PC-9 (cell line): ENCODE measurements around the gene SNX1. TPM values are rescaled to one million over a fixed set of nuclear protein-coding genes. Genes with fewer than 3 reads are reported as not detected.

ENCODE experiments used
- Bru-seq: library from RNA; stranded (reverse); fragments of 400-500 nt; gene quantifications from one replicate; lab custom pipeline; 2021; lab: Mats Ljungman, UMichigan
- BruChase-seq, 2 experiments: library from RNA; stranded (reverse); fragments of 400-500 nt; gene quantifications; one replicate each; lab custom pipeline; 2021; lab: Mats Ljungman, UMichigan
- BruUV-seq: library from RNA; stranded (reverse); fragments of 400-500 nt; replicated peaks from 2 replicates; lab custom pipeline; 2021; lab: Mats Ljungman, UMichigan
- CTCF ChIA-PET: fragments of 300-600 bp; sonication (Branson Sonifier 250); formaldehyde crosslinking; loops from one replicate; lab custom pipeline; 2022; ENCODE audit warnings: antibody characterized with exemption; lab: Charles Lee
- POLR2A ChIA-PET: fragments of 300-600 bp; sonication (Branson Sonifier 250); formaldehyde crosslinking; loops from one replicate; lab custom pipeline; 2022; ENCODE audit warnings: antibody characterized with exemption; ENCODE audit not compliant: unreplicated experiment; lab: Charles Lee
- DNase-seq, 2 experiments: peaks; one replicate each; pipeline versions ENCODE4 v3.0.0 to v3.0.0-alpha.2; 2015 to 2022; ENCODE audit warnings: mixed read lengths in 1 of 2
- H2AFZ ChIP-seq: fragments of 200-600 bp; sonication (generic); 2 replicates; pipeline ENCODE4 v1.8.1; 2017; ENCODE audit warnings: antibody characterized with exemption
- H3F3A ChIP-seq: fragments of 200-600 bp; sonication (generic); 2 replicates; pipeline ENCODE4 v1.8.1; 2017; ENCODE audit warnings: antibody characterized with exemption, mild to moderate bottlenecking, low read depth; ENCODE audit not compliant: insufficient read depth
- H3K27ac ChIP-seq: fragments of 200-600 bp; sonication (generic); 2 replicates; pipeline ENCODE4 v1.6.1; 2016; ENCODE audit warnings: mixed run types
- H3K27me3 ChIP-seq: fragments of 200-600 bp; sonication (generic); 2 replicates; pipeline ENCODE4 v1.6.1; 2016; ENCODE audit warnings: low read depth, mixed run types; ENCODE audit not compliant: insufficient read depth
- H3K36me3 ChIP-seq: fragments of 200-600 bp; sonication (generic); 2 replicates; pipeline ENCODE4 v1.6.1; 2016; ENCODE audit warnings: low read depth, mixed run types
- H3K4me1 ChIP-seq: fragments of 200-600 bp; sonication (generic); replicated peaks from 2 replicates; pipeline ENCODE4 v1.6.1; 2016; ENCODE audit warnings: mixed run types; ENCODE audit not compliant: insufficient read depth
- H3K4me2 ChIP-seq: fragments of 200-600 bp; sonication (generic); 2 replicates; pipeline ENCODE4 v1.6.1; 2017; ENCODE audit warnings: mixed run types
- H3K4me3 ChIP-seq: fragments of 200-600 bp; sonication (generic); 2 replicates; pipeline ENCODE4 v1.6.1; 2016; ENCODE audit warnings: mixed run types
- H3K79me2 ChIP-seq: fragments of 200-600 bp; sonication (generic); 2 replicates; pipeline ENCODE4 v1.6.1; 2017; ENCODE audit warnings: low read depth, mixed run types
- H3K9me2 ChIP-seq: fragments of 200-600 bp; sonication (generic); 2 replicates; pipeline ENCODE4 v1.8.1; 2017; ENCODE audit warnings: mild to moderate bottlenecking; ENCODE audit not compliant: insufficient read depth
- H3K9me3 ChIP-seq: fragments of 200-600 bp; sonication (generic); 2 replicates; pipeline ENCODE4 v1.8.1; 2016; ENCODE audit warnings: low read depth; ENCODE audit not compliant: insufficient read depth
- H4K20me1 ChIP-seq: fragments of 200-600 bp; sonication (generic); 2 replicates; pipeline ENCODE4 v1.8.1; 2017; ENCODE audit not compliant: insufficient read depth
- EZH2 ChIP-seq: fragments of 200-600 bp; sonication (generic); IDR thresholded peaks from 2 replicates; pipeline ENCODE4 v1.8.0; 2017; ENCODE audit warnings: antibody characterized with exemption, low read depth
- intact Hi-C: fragments of 100-400 bp; cut with micrococcal nuclease; formaldehyde crosslinking; loops from one replicate; pipeline ENCODE4 v1.10.0; 2022; ENCODE audit not compliant: unreplicated experiment
- long read RNA-seq: library from polyadenylated mRNA; stranded (forward); transcript quantifications from one replicate; pipeline ENCODE4 v2.0.0, GENCODE V29; 2022
- total RNA-seq: library from RNA; stranded (reverse); gene quantifications from 2 replicates; pipeline ENCODE4 v1.2.3, GENCODE V29; 2021
- TF ChIP-seq, protein P1 (sequence below): fragments of 200-600 bp; sonication (generic); conservative IDR thresholded peaks from 2 replicates; pipeline ENCODE4 v1.6.1; 2017; ENCODE audit warnings: mixed run types, antibody characterized with exemption, mild to moderate bottlenecking, moderate library complexity

Gene SNX1, protein sequence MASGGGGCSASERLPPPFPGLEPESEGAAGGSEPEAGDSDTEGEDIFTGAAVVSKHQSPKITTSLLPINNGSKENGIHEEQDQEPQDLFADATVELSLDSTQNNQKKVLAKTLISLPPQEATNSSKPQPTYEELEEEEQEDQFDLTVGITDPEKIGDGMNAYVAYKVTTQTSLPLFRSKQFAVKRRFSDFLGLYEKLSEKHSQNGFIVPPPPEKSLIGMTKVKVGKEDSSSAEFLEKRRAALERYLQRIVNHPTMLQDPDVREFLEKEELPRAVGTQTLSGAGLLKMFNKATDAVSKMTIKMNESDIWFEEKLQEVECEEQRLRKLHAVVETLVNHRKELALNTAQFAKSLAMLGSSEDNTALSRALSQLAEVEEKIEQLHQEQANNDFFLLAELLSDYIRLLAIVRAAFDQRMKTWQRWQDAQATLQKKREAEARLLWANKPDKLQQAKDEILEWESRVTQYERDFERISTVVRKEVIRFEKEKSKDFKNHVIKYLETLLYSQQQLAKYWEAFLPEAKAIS
- 114 and 137 TPM in 2 replicates for total RNA-seq
- percentile 82 among the genes with signal in this experiment for Bru-seq, nascent RNA
- BruChase-seq, experiment 1, labeled RNA remaining after a 2-hour chase: percentile 80 among the genes with signal in this experiment
- percentile 78 among the genes with signal in this experiment for BruChase-seq, experiment 2, labeled RNA remaining after a 6-hour chase
- long read RNA-seq, transcript SNX1-208 (15 exons, 1,971 nt): major isoform, 144 of 216 reads
- long read RNA-seq, transcript SNX1-213 (13 exons, 1,374 nt): minor isoform, 10 of 216 reads
- long read RNA-seq, partial matches to known transcripts: 34 of 216 reads
- long read RNA-seq, other reads (novel, unspliced or antisense): 26 of 216 reads

GRCh38 chr15:64095795-64096667 lies at the start of gene SNX1:
TSS of gene SNX1 (plus strand) at chr15:64095982. CDS start at chr15:64096014, 32 bp downstream.
- BruUV-seq: TSS peak; percentile 44
- Histone ChIP-seq H3K9me3 (no peaks in the 10 kb centered on the region), H3K79me2 (peaks cover 78% of the 10 kb centered on the region), H3K4me2 (peak within 1 kb of the TSS; percentile 84), H4K20me1 (peaks cover 14% of the 10 kb centered on the region), H3K27ac (no peak within 1 kb of the TSS), H3K4me1 (peaks cover 26% of the 10 kb centered on the region), H3K36me3 (no peaks in the 10 kb centered on the region), H3K9me2 (no peaks in the 10 kb centered on the region), H3K27me3 (no peaks in the 10 kb centered on the region), H3K4me3 (peak within 1 kb of the TSS; percentile 96), H3F3A (peaks cover 14% of the 10 kb centered on the region; the same call in 1 of the 2 replicates), H2AFZ (peak within 1 kb of the TSS; percentile 90)
- DNase-seq: peak; percentile 78 to 91
- ChIA-PET CTCF (interaction anchor here (0.6 kb wide), 1 partner anchor 28 kb away, joined by 3 read pairs; no protein-coding TSS in a partner anchor), POLR2A (interaction anchor here (0.5 to 0.6 kb wide), 5 partner anchors 8 to 494 kb away, joined by 3 to 6 read pairs (median 4); no protein-coding TSS in a partner anchor)
- no peak for TF ChIP-seq EZH2
- TF ChIP-seq, protein P1, sequence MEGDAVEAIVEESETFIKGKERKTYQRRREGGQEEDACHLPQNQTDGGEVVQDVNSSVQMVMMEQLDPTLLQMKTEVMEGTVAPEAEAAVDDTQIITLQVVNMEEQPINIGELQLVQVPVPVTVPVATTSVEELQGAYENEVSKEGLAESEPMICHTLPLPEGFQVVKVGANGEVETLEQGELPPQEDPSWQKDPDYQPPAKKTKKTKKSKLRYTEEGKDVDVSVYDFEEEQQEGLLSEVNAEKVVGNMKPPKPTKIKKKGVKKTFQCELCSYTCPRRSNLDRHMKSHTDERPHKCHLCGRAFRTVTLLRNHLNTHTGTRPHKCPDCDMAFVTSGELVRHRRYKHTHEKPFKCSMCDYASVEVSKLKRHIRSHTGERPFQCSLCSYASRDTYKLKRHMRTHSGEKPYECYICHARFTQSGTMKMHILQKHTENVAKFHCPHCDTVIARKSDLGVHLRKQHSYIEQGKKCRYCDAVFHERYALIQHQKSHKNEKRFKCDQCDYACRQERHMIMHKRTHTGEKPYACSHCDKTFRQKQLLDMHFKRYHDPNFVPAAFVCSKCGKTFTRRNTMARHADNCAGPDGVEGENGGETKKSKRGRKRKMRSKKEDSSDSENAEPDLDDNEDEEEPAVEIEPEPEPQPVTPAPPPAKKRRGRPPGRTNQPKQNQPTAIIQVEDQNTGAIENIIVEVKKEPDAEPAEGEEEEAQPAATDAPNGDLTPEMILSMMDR: no peak
- intact Hi-C loops: loop anchor here (5.0 kb wide), 1 partner anchor 56 kb away; the partner anchor contains the start of gene SNX22

GRCh38 chr15:64046421-64047153 lies 49.2 kb upstream of the SNX1 start, which contains the start of gene DAPK2:
TSS of gene DAPK2 (minus strand) at chr15:64046485. CDS start at chr15:64040261, 6,224 bp downstream.
- DNase-seq: peak; percentile 40 to 83
- intact Hi-C loops: loop anchor here (1.0 to 5.0 kb wide), 5 partner anchors 34 to 294 kb away; no protein-coding TSS in a partner anchor
- Histone ChIP-seq H3K27ac (no peak within 1 kb of the TSS), H3K4me2 (peak within 1 kb of the TSS; percentile 79), H3K9me3 (no peaks in the 10 kb centered on the region), H3K4me1 (peaks cover 7% of the 10 kb centered on the region; the same call in 1 of the 2 replicates), H3K27me3 (no peaks in the 10 kb centered on the region), H2AFZ (0 out of 2 replicates have a peak within 1 kb of the TSS, but pooled peaks have one; percentile 11), H4K20me1 (no peaks in the 10 kb centered on the region), H3F3A (no peaks in the 10 kb centered on the region), H3K4me3 (peak within 1 kb of the TSS; percentile 51; the same call in 1 of the 2 replicates), H3K79me2 (no peaks in the 10 kb centered on the region), H3K36me3 (no peaks in the 10 kb centered on the region), H3K9me2 (no peaks in the 10 kb centered on the region)
- BruUV-seq: no TSS peak
- ChIA-PET POLR2A (interaction anchor here (0.6 kb wide), 1 partner anchor 341 kb away, joined by 5 read pairs; no protein-coding TSS in a partner anchor), CTCF (interaction anchor here (0.6 to 3.9 kb wide), 9 partner anchors 16 to 294 kb away, joined by 3 to 46 read pairs (median 3); no protein-coding TSS in a partner anchor)
- TF ChIP-seq EZH2: no peak
- TF ChIP-seq, protein P1: peak; percentile 65
